ENCODE data around the gene CDC42SE1.

- TF ChIP-seq POLR2AphosphoS5 (IDR thresholded peaks at IDR 0.05): no peak
- no peak for TF ChIP-seq POLR2A (IDR thresholded peaks at IDR 0.05)
Observed at GRCh38 chr1:151067185-151067584, 7.8 kb upstream of the CDC42SE1 start.

Data from sigmoid colon (tissue), 4 donors.